ENCODE data around the gene NOXRED1.

DNA sequence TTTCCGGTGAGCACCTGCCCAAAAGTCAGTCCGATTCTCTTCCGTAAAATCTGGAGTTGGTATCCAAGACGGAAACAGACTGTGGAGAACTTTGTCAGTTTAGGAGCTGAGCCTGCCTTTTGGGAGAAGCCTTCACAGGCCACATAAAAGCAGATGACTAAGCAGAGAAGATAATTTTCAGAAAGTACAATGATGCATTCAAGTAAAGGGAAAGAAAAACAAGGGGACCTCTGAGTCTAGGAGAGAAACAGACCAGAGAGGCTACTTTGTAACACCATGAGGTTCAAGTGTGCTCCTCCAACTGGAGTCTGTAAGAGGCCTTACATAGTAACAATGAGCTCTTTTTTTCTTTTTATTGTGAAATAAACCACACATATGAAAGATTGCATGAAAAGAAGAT, 67.5 kb downstream of the NOXRED1 start:
- TF ChIP-seq, protein P1, sequence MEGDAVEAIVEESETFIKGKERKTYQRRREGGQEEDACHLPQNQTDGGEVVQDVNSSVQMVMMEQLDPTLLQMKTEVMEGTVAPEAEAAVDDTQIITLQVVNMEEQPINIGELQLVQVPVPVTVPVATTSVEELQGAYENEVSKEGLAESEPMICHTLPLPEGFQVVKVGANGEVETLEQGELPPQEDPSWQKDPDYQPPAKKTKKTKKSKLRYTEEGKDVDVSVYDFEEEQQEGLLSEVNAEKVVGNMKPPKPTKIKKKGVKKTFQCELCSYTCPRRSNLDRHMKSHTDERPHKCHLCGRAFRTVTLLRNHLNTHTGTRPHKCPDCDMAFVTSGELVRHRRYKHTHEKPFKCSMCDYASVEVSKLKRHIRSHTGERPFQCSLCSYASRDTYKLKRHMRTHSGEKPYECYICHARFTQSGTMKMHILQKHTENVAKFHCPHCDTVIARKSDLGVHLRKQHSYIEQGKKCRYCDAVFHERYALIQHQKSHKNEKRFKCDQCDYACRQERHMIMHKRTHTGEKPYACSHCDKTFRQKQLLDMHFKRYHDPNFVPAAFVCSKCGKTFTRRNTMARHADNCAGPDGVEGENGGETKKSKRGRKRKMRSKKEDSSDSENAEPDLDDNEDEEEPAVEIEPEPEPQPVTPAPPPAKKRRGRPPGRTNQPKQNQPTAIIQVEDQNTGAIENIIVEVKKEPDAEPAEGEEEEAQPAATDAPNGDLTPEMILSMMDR (IDR thresholded peaks at IDR 0.05), result no peak
- TF ChIP-seq POLR2A (IDR thresholded peaks at IDR 0.05), result no peak
